ENCODE measurements around the gene SNAPC2. TPM values are rescaled to one million over a fixed set of nuclear protein-coding genes. Genes with fewer than 3 reads are reported as not detected.
A peak's percentile ranks its signal among the peaks of the same experiment; 100 is the strongest.

The SNAPC2 gene
- total RNA-seq, 1 experiment from 2014 or later = 23.2 TPM

GRCh38 chr19:7870571-7871436, 49.3 kb upstream of the SNAPC2 start:
- POLR2A ChIA-PET = interaction anchor here (1.0 kb wide), 1 partner anchor 9 kb away, joined by 7 read pairs; no protein-coding TSS in a partner anchor
- no peaks in the 10 kb centered on the region for H3K9me3 Mint-ChIP-seq
- H3K4me3 Mint-ChIP-seq = peak overlapping the region; percentile 62
- no peaks in the 10 kb centered on the region for H3K36me3 Mint-ChIP-seq
- CTCF ChIA-PET = interaction anchor here (0.7 to 3.8 kb wide), 4 partner anchors 9 to 265 kb away, joined by 3 to 21 read pairs (median 4); no protein-coding TSS in a partner anchor
- TF ChIP-seq ZNF232 (CRISPR knock-in tag; IDR thresholded peaks at IDR 0.05) (no peak), SP1 (CRISPR knock-in tag; conservative IDR thresholded peaks at IDR 0.05) (peak; percentile 64; the same call in 1 of the 2 replicates), ZNF121 (CRISPR knock-in tag; IDR thresholded peaks at IDR 0.05) (no peak)
- ATAC-seq = peak; percentile 1
- peak; percentile 95 for DNase-seq (ENCODE audit: low spot score)
- peaks cover 19% of the 10 kb centered on the region for H3K4me1 Mint-ChIP-seq
- peak overlapping the region; percentile 98 for H3K27ac Mint-ChIP-seq
- peaks cover 54% of the 10 kb centered on the region for H3K27me3 Mint-ChIP-seq (ENCODE audit: low read depth)

- ATAC-seq = peak; percentile 12
- Mint-ChIP-seq H3K27me3 (ENCODE audit: low read depth) (peaks cover 53% of the 10 kb centered on the region), H3K4me1 (peaks cover 19% of the 10 kb centered on the region), H3K4me3 (peak overlapping the region; percentile 62), H3K9me3 (no peaks in the 10 kb centered on the region), H3K27ac (peak overlapping the region; percentile 98), H3K36me3 (no peaks in the 10 kb centered on the region)
- DNase-seq (ENCODE audit: low spot score) = peak; percentile 100
- ChIA-PET CTCF (interaction anchor here (0.7 to 3.8 kb wide), 6 partner anchors 10 to 130 kb away, joined by 3 to 21 read pairs (median 4); partner anchors contain the start of genes MAP2K7 and SNAPC2), POLR2A (interaction anchor here (1.0 kb wide), 1 partner anchor 10 kb away, joined by 7 read pairs; no protein-coding TSS in a partner anchor)
- TF ChIP-seq FOXP1 (CRISPR knock-in tag; IDR thresholded peaks at IDR 0.05; ENCODE audit: borderline replicate concordance) = peak; percentile 48; the same call in 1 of the 2 replicates
- TF ChIP-seq SP1 (CRISPR knock-in tag; conservative IDR thresholded peaks at IDR 0.05) = peak; percentile 91
- TF ChIP-seq TP53 (CRISPR knock-in tag; IDR thresholded peaks at IDR 0.05) = no peak
- no peak for TF ChIP-seq GTF2I (CRISPR knock-in tag; conservative IDR thresholded peaks at IDR 0.05)
- no peak for TF ChIP-seq JUN (CRISPR knock-in tag; IDR thresholded peaks at IDR 0.05)
These were observed 48.5 kb upstream of the SNAPC2 start for GRCh38 chr19:7871437-7872305.

- Mint-ChIP-seq H3K9me3 (no peaks in the 10 kb centered on the region), H3K36me3 (no peaks in the 10 kb centered on the region), H3K27me3 (ENCODE audit: low read depth) (peaks cover 47% of the 10 kb centered on the region), H3K4me1 (peaks cover 19% of the 10 kb centered on the region), H3K27ac (no peak overlapping the region; the same call in 1 of the 2 replicates), H3K4me3 (peak overlapping the region; percentile 62)
- DNase-seq (ENCODE audit: low spot score) = no peak
- no peak for ATAC-seq
- CTCF ChIA-PET = interaction anchor here (0.7 to 3.8 kb wide), 8 partner anchors 10 to 304 kb away, joined by 3 to 21 read pairs (median 4); partner anchors contain the start of genes MAP2K7 and SNAPC2
- POLR2A ChIA-PET = interaction anchor here (0.9 kb wide), 1 partner anchor 10 kb away, joined by 4 read pairs; no protein-coding TSS in a partner anchor
- TF ChIP-seq ETV6 (CRISPR knock-in tag; IDR thresholded peaks at IDR 0.05) (no peak), MLX (CRISPR knock-in tag; IDR thresholded peaks at IDR 0.05) (no peak), TP53 (CRISPR knock-in tag; IDR thresholded peaks at IDR 0.05) (no peak), SP1 (CRISPR knock-in tag; conservative IDR thresholded peaks at IDR 0.05) (peak; percentile 20; the same call in 1 of the 2 replicates), E2F4 (CRISPR knock-in tag; IDR thresholded peaks at IDR 0.05; ENCODE audit: borderline replicate concordance, low read depth) (no peak), FOXK1 (CRISPR knock-in tag; IDR thresholded peaks at IDR 0.05) (peak; percentile 32; the same call in 1 of the 2 replicates), GTF2I (CRISPR knock-in tag; conservative IDR thresholded peaks at IDR 0.05) (peak; percentile 68; the same call in 1 of the 2 replicates)
These were observed 47.6 kb upstream of the SNAPC2 start for GRCh38 chr19:7872306-7873204.

Data from WTC11 (cell line).